CD4-positive, alpha-beta T cell (primary cell): ENCODE results near the gene SCGB3A1. TPM values are rescaled to one million over a fixed set of nuclear protein-coding genes. Genes with fewer than 3 reads are reported as not detected.

Experiments
- ATAC-seq: fragments of 200-7000 bp; cut with Tn5 transposase; one replicate; pipeline ENCODE4 v1.10.0; 2022; ENCODE audit warnings: mild to moderate bottlenecking; ENCODE audit not compliant: poor library complexity
- CTCF ChIA-PET: fragments of 350-600 bp; sonication (Branson Sonifier 250); formaldehyde crosslinking; loops from one replicate; lab custom pipeline; 2021; ENCODE audit warnings: antibody characterized with exemption, inconsistent platforms; lab: Charles Lee
- POLR2A ChIA-PET: fragments of 350-600 bp; sonication (Branson Sonifier 250); formaldehyde crosslinking; loops from one replicate; lab custom pipeline; 2021; ENCODE audit warnings: antibody characterized with exemption, inconsistent platforms; lab: Charles Lee
- DNase-seq, 14 experiments: peaks; one replicate each; pipeline ENCODE4 v3.0.0-alpha.2; 2013 to 2020; ENCODE audit warnings: mixed read lengths in 2 of 14
- H3K27ac ChIP-seq, 2 donors: one replicate each; pipeline versions ENCODE4 v1.5.1 to v1.7.0; 2013; ENCODE audit warnings: low read length in 2 of 2, low read depth in 1 of 2, mild to moderate bottlenecking in 1 of 2
- H3K27me3 ChIP-seq, 2 experiments: 1 replicate in 1 of 2; 2 replicates in 1 of 2; pipeline versions ENCODE4 v1.6.1 to v1.7.0; 2013; ENCODE audit warnings: low read length in 2 of 2, control low read depth in 1 of 2, mild to moderate bottlenecking in 1 of 2, moderate library complexity in 1 of 2; ENCODE audit not compliant: insufficient read depth in 2 of 2, control insufficient read depth in 1 of 2
- H3K36me3 ChIP-seq: one replicate; pipeline ENCODE4 v1.6.1; 2013; ENCODE audit warnings: low read length, control low read depth; ENCODE audit not compliant: insufficient read depth
- H3K4me1 ChIP-seq: one replicate; pipeline ENCODE4 v1.6.1; 2013; ENCODE audit warnings: low read length, control low read depth; ENCODE audit not compliant: insufficient read depth
- H3K4me3 ChIP-seq: one replicate; pipeline ENCODE4 v1.5.1; 2013; ENCODE audit warnings: mild to moderate bottlenecking, low read length, moderate library complexity
- H3K9me3 ChIP-seq, 2 experiments: 1 replicate in 1 of 2; 2 replicates in 1 of 2; pipeline versions ENCODE4 v1.6.1 to v1.7.0; 2013; ENCODE audit warnings: low read length in 2 of 2, mild to moderate bottlenecking in 2 of 2, control low read depth in 1 of 2, moderate library complexity in 1 of 2; ENCODE audit not compliant: control insufficient read depth in 1 of 2, insufficient read depth in 1 of 2
- H3K27ac Mint-ChIP-seq: one replicate; pipeline ENCODE4 v1.8.0; 2020; ENCODE audit warnings: mixed read lengths
- H3K27me3 Mint-ChIP-seq: one replicate; pipeline ENCODE4 v1.8.0; 2021; ENCODE audit warnings: mixed read lengths
- H3K36me3 Mint-ChIP-seq: one replicate; pipeline ENCODE4 v1.8.0; 2021; ENCODE audit warnings: low read depth, mixed read lengths
- H3K4me1 Mint-ChIP-seq: one replicate; pipeline ENCODE4 v1.8.0; 2021; ENCODE audit warnings: low read depth, mixed read lengths
- H3K4me3 Mint-ChIP-seq: one replicate; pipeline ENCODE4 v1.8.0; 2020; ENCODE audit warnings: mild to moderate bottlenecking, mixed read lengths
- H3K9me3 Mint-ChIP-seq: one replicate; pipeline ENCODE4 v1.8.0; 2020; ENCODE audit warnings: mixed read lengths
- CTCF ChIP-seq: fragments of 200-600 bp; IDR thresholded peaks from one replicate; pipeline ENCODE4 v1.8.0; 2022; ENCODE audit warnings: antibody characterized with exemption, mild to moderate bottlenecking
- intact Hi-C, 2 experiments: fragments of 100-400 bp; cut with DNase I in 1 of 2; cut with micrococcal nuclease in 1 of 2; formaldehyde crosslinking; loops; one replicate each; pipeline versions ENCODE4 v1.15.1 to v1.9.0; 2023 to 2025; cut with DNase I, micrococcal nuclease
- total RNA-seq, 174 experiments: library from RNA in 2 of 174; stranded (reverse) in 2 of 174; gene quantifications; one replicate each; pipeline ENCODE4 v1.2.3 and lab custom pipeline; 2021 to 2026

SCGB3A1 gene
- total RNA-seq, 2 experiments from 2014 or later, result not detected

- Mint-ChIP-seq H3K4me1 (no peaks in the 10 kb centered on the region), H3K36me3 (no peaks in the 10 kb centered on the region), H3K27me3 (peaks cover 18% of the 10 kb centered on the region), H3K27ac (no peak overlapping the region), H3K9me3 (peaks cover 5% of the 10 kb centered on the region), H3K4me3 (no peak overlapping the region)
- ATAC-seq, result no peak
- DNase-seq, result no peak
- H3K36me3 ChIP-seq, result no peaks in the 10 kb centered on the region
- no peak overlapping the region for H3K27ac ChIP-seq
- intact Hi-C loops, result no loop called here
- H3K4me1 ChIP-seq, result no peaks in the 10 kb centered on the region
- H3K27me3 ChIP-seq, result peaks cover 4 to 5% of the 10 kb centered on the region in 2 experiments
- CTCF ChIA-PET, result no interaction called here
- no peak for TF ChIP-seq CTCF
- no peak overlapping the region for H3K4me3 ChIP-seq
- H3K9me3 ChIP-seq, result peaks cover 0 to 8% of the 10 kb centered on the region in 2 experiments
- POLR2A ChIA-PET, result no interaction called here
Observed at GRCh38 chr5:180583738-180584137, 7.6 kb downstream of the SCGB3A1 start.

GRCh38 chr5:180580681-180581080 lies 10.6 kb downstream of the SCGB3A1 start:
- POLR2A ChIA-PET, result no interaction called here

GRCh38 chr5:180575571-180575970 lies 15.7 kb downstream of the SCGB3A1 start:
- H3K9me3 Mint-ChIP-seq, result no peaks in the 10 kb centered on the region
- Histone ChIP-seq H3K9me3 (no peaks in the 10 kb centered on the region), H3K27me3 (no peaks in the 10 kb centered on the region), H3K4me3 (no peak overlapping the region), H3K27ac (no peak overlapping the region), H3K36me3 (peaks cover 42% of the 10 kb centered on the region), H3K4me1 (no peaks in the 10 kb centered on the region)
- H3K4me1 Mint-ChIP-seq, result no peaks in the 10 kb centered on the region
- intact Hi-C loops, result no loop called here
- DNase-seq (no peak), ATAC-seq (no peak)
- H3K27ac Mint-ChIP-seq, result no peak overlapping the region
- ChIA-PET POLR2A (interaction anchor here (1.0 kb wide), 1 partner anchor 12 kb away, joined by 3 read pairs; no protein-coding TSS in a partner anchor), CTCF (no interaction called here)
- H3K4me3 Mint-ChIP-seq, result no peak overlapping the region
- no peak for TF ChIP-seq CTCF
- no peaks in the 10 kb centered on the region for H3K27me3 Mint-ChIP-seq
- peaks cover 71% of the 10 kb centered on the region for H3K36me3 Mint-ChIP-seq

More at GRCh38 chr5:180580681-180581080, 10.6 kb downstream of the SCGB3A1 start:
- Histone ChIP-seq H3K9me3 (peaks cover 0 to 8% of the 10 kb centered on the region in 2 experiments), H3K36me3 (peaks cover 11% of the 10 kb centered on the region), H3K27me3 (no peaks in the 10 kb centered on the region), H3K4me3 (no peak overlapping the region), H3K27ac (no peak overlapping the region), H3K4me1 (no peaks in the 10 kb centered on the region)
- Mint-ChIP-seq H3K9me3 (peaks cover 5% of the 10 kb centered on the region), H3K36me3 (peaks cover 21% of the 10 kb centered on the region), H3K4me1 (no peaks in the 10 kb centered on the region), H3K4me3 (no peak overlapping the region), H3K27me3 (no peaks in the 10 kb centered on the region), H3K27ac (no peak overlapping the region)
- TF ChIP-seq CTCF, result no peak
- CTCF ChIA-PET, result no interaction called here
- no peak for DNase-seq
- intact Hi-C loops, result no loop called here
- no peak for ATAC-seq
